Measurements from ENCODE around the gene KCND3.

The KCND3 gene

DNA sequence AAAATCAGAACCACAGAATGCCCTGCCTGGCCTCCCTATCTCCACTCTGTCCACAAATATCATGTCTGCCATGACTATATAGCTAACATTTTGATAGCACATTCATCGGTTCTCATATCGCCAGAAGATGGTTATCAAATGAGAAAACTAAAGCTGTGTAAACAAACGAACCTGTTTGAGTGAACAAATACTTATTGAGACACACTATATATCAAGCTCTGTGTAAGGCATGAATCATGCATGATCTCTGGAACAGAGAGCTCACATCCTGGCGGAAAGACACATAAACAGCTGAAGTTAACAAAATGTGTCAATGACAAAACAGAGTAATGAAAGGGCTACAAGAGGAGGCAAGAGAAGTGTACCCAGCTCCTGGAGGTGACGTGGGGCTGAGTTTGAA, 13.1 kb downstream of the KCND3 start:
- Histone ChIP-seq H3K18ac (ENCODE audit: low read length) (no peak overlapping the region), H2BK15ac (ENCODE audit: low read length) (no peak overlapping the region), H3K36me3 (replicated peaks in 1 of 2; ENCODE audit: control insufficient read depth in 2 of 2, insufficient read depth in 2 of 2, low read length in 2 of 2) (no peaks in the 10 kb centered on the region), H3K9ac (ENCODE audit: low read depth, low read length, poor library complexity) (no peak overlapping the region), H2BK5ac (ENCODE audit: low read length) (no peak overlapping the region), H2AFZ (ENCODE audit: low read length) (no peak overlapping the region), H4K8ac (ENCODE audit: low read depth, low read length) (no peak overlapping the region), H3K79me1 (ENCODE audit: low read depth, low read length) (no peaks in the 10 kb centered on the region), H3K9me3 (replicated peaks in 1 of 2; ENCODE audit: control insufficient read depth in 2 of 2, insufficient read depth in 1 of 2, low read depth in 1 of 2, low read length in 2 of 2) (no peaks in the 10 kb centered on the region), H3K4me3 (ENCODE audit: low read length in 2 of 2) (no peak overlapping the region), H3K4me2 (ENCODE audit: insufficient read depth, low read length, poor library complexity, severe bottlenecking) (no peak overlapping the region), H3K4me1 (ENCODE audit: control insufficient read depth in 2 of 2, insufficient read depth in 1 of 2, low read depth in 1 of 2, low read length in 2 of 2) (no peaks in the 10 kb centered on the region), H3K27ac (replicated peaks; ENCODE audit: low read length) (no peak overlapping the region), H3K4ac (ENCODE audit: low read length) (no peak overlapping the region), H3K23ac (ENCODE audit: low read depth, low read length, poor library complexity) (no peak overlapping the region), H2AK5ac (ENCODE audit: low read depth, low read length) (no peak overlapping the region), H3K27me3 (ENCODE audit: control insufficient read depth in 3 of 3, insufficient read depth in 3 of 3, low read depth in 1 of 3, low read length in 3 of 3) (peaks cover 0 to 11% (median 0%) of the 10 kb centered on the region in 3 experiments), H4K91ac (ENCODE audit: low read depth, low read length, poor library complexity) (no peak overlapping the region), H2BK12ac (ENCODE audit: low read length) (no peak overlapping the region), H3K14ac (ENCODE audit: low read length) (no peak overlapping the region), H2BK120ac (ENCODE audit: low read depth, low read length) (no peak overlapping the region)
- DNase-seq (ENCODE audit: low spot score), result no peak
- WGBS, 2 donors (ENCODE audit: extremely low coverage in 2 of 2, insufficient read length in 2 of 2, insufficient replicate concordance in 1 of 2), result no CpG with 5 or more reads among the region's 5 CpGs

DNA sequence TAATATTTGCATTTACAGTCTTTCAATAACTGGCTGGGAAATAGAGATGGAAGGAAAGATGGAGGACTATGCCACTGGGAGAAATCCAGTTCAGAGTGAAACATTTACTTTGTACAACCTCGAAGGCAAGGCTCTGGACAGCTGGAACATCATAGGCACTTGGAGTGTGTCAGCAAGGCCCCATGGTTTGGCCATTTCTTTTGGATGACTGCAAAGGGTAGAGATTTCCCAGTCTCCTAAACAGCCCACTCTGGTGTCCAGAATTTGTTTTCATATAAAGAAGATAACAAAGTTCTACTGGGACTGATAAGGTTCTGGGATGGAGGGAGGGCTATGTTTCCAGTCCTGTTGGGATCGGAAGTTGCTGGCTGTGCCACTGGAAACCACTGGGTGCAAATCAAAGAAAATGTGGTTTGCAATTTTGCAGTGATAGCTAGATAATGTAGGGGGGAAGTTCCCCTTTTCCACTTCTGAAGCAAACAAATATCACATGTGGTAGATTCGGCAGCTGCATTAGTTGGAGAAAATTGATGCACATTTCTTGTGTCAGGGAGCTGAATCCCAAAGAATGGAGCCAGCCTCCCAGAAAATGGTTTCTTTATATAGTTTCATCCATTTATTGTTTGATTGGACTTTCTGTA, 16.2 kb downstream of the KCND3 start:
- no peak overlapping the region for H2BK120ac ChIP-seq (ENCODE audit: low read depth, low read length)
- no peak overlapping the region for H2BK12ac ChIP-seq (ENCODE audit: low read length)
- no peaks in the 10 kb centered on the region for H3K9me3 ChIP-seq (replicated peaks in 1 of 2; ENCODE audit: control insufficient read depth in 2 of 2, insufficient read depth in 1 of 2, low read depth in 1 of 2, low read length in 2 of 2)
- H3K79me1 ChIP-seq (ENCODE audit: low read depth, low read length), result no peaks in the 10 kb centered on the region
- H4K8ac ChIP-seq (ENCODE audit: low read depth, low read length), result no peak overlapping the region
- no peak overlapping the region for H3K18ac ChIP-seq (ENCODE audit: low read length)
- DNase-seq (ENCODE audit: low spot score), result no peak
- peaks cover 0 to 6% (median 0%) of the 10 kb centered on the region in 3 experiments for H3K27me3 ChIP-seq (ENCODE audit: control insufficient read depth in 3 of 3, insufficient read depth in 3 of 3, low read depth in 1 of 3, low read length in 3 of 3)
- no peak overlapping the region for H2BK15ac ChIP-seq (ENCODE audit: low read length)
- no peak overlapping the region for H3K27ac ChIP-seq (replicated peaks; ENCODE audit: low read length)
- H2BK5ac ChIP-seq (ENCODE audit: low read length), result no peak overlapping the region
- no peak overlapping the region for H3K4me3 ChIP-seq (ENCODE audit: low read length in 2 of 2)
- H4K91ac ChIP-seq (ENCODE audit: low read depth, low read length, poor library complexity), result no peak overlapping the region
- H3K36me3 ChIP-seq (replicated peaks in 1 of 2; ENCODE audit: control insufficient read depth in 2 of 2, insufficient read depth in 2 of 2, low read length in 2 of 2), result no peaks in the 10 kb centered on the region
- no peak overlapping the region for H2AK5ac ChIP-seq (ENCODE audit: low read depth, low read length)
- no peak overlapping the region for H3K23ac ChIP-seq (ENCODE audit: low read depth, low read length, poor library complexity)
- no peak overlapping the region for H2AFZ ChIP-seq (ENCODE audit: low read length)
- no CpG with 5 or more reads among the region's 3 CpGs for WGBS, 2 donors (ENCODE audit: extremely low coverage in 2 of 2, insufficient read length in 2 of 2, insufficient replicate concordance in 1 of 2)
- no peak overlapping the region for H3K4me2 ChIP-seq (ENCODE audit: insufficient read depth, low read length, poor library complexity, severe bottlenecking)
- H3K14ac ChIP-seq (ENCODE audit: low read length), result no peak overlapping the region
- H3K4ac ChIP-seq (ENCODE audit: low read length), result no peak overlapping the region
- no peak overlapping the region for H3K9ac ChIP-seq (ENCODE audit: low read depth, low read length, poor library complexity)
- H3K4me1 ChIP-seq (ENCODE audit: control insufficient read depth in 2 of 2, insufficient read depth in 1 of 2, low read depth in 1 of 2, low read length in 2 of 2), result no peaks in the 10 kb centered on the region

DNA sequence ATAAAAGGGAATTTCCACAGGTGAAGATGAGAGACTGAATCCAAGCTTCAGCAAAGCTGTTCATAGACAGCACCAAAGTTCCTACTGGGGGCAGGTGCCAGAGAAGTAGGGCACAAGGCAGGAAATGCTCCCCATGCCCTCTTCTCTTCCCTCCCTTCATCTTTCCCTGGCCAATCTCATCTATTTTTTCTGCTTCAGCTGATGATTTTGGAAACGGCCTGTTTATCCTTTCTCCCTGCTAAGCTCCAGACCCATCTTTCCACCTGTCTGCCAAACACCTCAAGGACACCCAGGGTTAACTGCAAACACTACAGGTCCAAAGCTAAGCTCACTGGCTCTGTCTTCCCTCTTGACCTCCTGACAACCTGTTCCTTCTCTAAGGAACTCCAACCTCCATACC, 18.1 kb downstream of the KCND3 start:
- no peak overlapping the region for H3K4me3 ChIP-seq (ENCODE audit: low read length in 2 of 2)
- no CpG with 5 or more reads among the region's 1 CpG for whole genome bisulfite sequencing, 2 donors (ENCODE audit: extremely low coverage in 2 of 2, insufficient read length in 2 of 2, insufficient replicate concordance in 1 of 2)
- no peaks in the 10 kb centered on the region for H3K79me1 ChIP-seq (ENCODE audit: low read depth, low read length)
- no peak overlapping the region for H2BK5ac ChIP-seq (ENCODE audit: low read length)
- H4K91ac ChIP-seq (ENCODE audit: low read depth, low read length, poor library complexity), result no peak overlapping the region
- H3K27ac ChIP-seq (replicated peaks; ENCODE audit: low read length), result no peak overlapping the region
- no peak for DNase-seq (ENCODE audit: low spot score)
- H3K23ac ChIP-seq (ENCODE audit: low read depth, low read length, poor library complexity), result no peak overlapping the region
- H3K9me3 ChIP-seq (replicated peaks in 1 of 2; ENCODE audit: control insufficient read depth in 2 of 2, insufficient read depth in 1 of 2, low read depth in 1 of 2, low read length in 2 of 2), result no peaks in the 10 kb centered on the region
- H3K4me1 ChIP-seq (ENCODE audit: control insufficient read depth in 2 of 2, insufficient read depth in 1 of 2, low read depth in 1 of 2, low read length in 2 of 2), result no peaks in the 10 kb centered on the region
- H2BK15ac ChIP-seq (ENCODE audit: low read length), result no peak overlapping the region
- no peak overlapping the region for H3K18ac ChIP-seq (ENCODE audit: low read length)
- H3K27me3 ChIP-seq (ENCODE audit: control insufficient read depth in 3 of 3, insufficient read depth in 3 of 3, low read depth in 1 of 3, low read length in 3 of 3), result peaks cover 0 to 11% (median 2%) of the 10 kb centered on the region in 3 experiments
- H3K36me3 ChIP-seq (replicated peaks in 1 of 2; ENCODE audit: control insufficient read depth in 2 of 2, insufficient read depth in 2 of 2, low read length in 2 of 2), result no peaks in the 10 kb centered on the region
- H3K14ac ChIP-seq (ENCODE audit: low read length), result no peak overlapping the region
- H3K4me2 ChIP-seq (ENCODE audit: insufficient read depth, low read length, poor library complexity, severe bottlenecking), result no peak overlapping the region
- H2AFZ ChIP-seq (ENCODE audit: low read length), result no peak overlapping the region
- no peak overlapping the region for H2BK12ac ChIP-seq (ENCODE audit: low read length)
- H3K4ac ChIP-seq (ENCODE audit: low read length), result no peak overlapping the region
- no peak overlapping the region for H4K8ac ChIP-seq (ENCODE audit: low read depth, low read length)
- no peak overlapping the region for H3K9ac ChIP-seq (ENCODE audit: low read depth, low read length, poor library complexity)
- no peak overlapping the region for H2AK5ac ChIP-seq (ENCODE audit: low read depth, low read length)
- H2BK120ac ChIP-seq (ENCODE audit: low read depth, low read length), result no peak overlapping the region

GRCh38 chr1:111968511-111968910, 21.0 kb downstream of the KCND3 start:
- H2AK5ac ChIP-seq (ENCODE audit: low read depth, low read length), result no peak overlapping the region
- no peak overlapping the region for H3K4me3 ChIP-seq (ENCODE audit: low read length in 2 of 2)
- H3K4me2 ChIP-seq (ENCODE audit: insufficient read depth, low read length, poor library complexity, severe bottlenecking), result no peak overlapping the region
- H2BK15ac ChIP-seq (ENCODE audit: low read length), result no peak overlapping the region
- H4K8ac ChIP-seq (ENCODE audit: low read depth, low read length), result no peak overlapping the region
- WGBS, 2 donors (ENCODE audit: extremely low coverage in 2 of 2, insufficient read length in 2 of 2, insufficient replicate concordance in 1 of 2), result no CpG with 5 or more reads among the region's 4 CpGs
- H3K23ac ChIP-seq (ENCODE audit: low read depth, low read length, poor library complexity), result no peak overlapping the region
- no peak overlapping the region for H4K91ac ChIP-seq (ENCODE audit: low read depth, low read length, poor library complexity)
- H2BK12ac ChIP-seq (ENCODE audit: low read length), result no peak overlapping the region
- no peak overlapping the region for H3K27ac ChIP-seq (replicated peaks; ENCODE audit: low read length)
- H3K9ac ChIP-seq (ENCODE audit: low read depth, low read length, poor library complexity), result no peak overlapping the region
- H3K4ac ChIP-seq (ENCODE audit: low read length), result no peak overlapping the region
- no peak overlapping the region for H3K14ac ChIP-seq (ENCODE audit: low read length)
- H3K18ac ChIP-seq (ENCODE audit: low read length), result no peak overlapping the region
- peaks cover 0 to 7% of the 10 kb centered on the region in 2 donors for H3K4me1 ChIP-seq (ENCODE audit: control insufficient read depth in 2 of 2, insufficient read depth in 1 of 2, low read depth in 1 of 2, low read length in 2 of 2)
- peaks cover 0 to 13% (median 2%) of the 10 kb centered on the region in 3 experiments for H3K27me3 ChIP-seq (ENCODE audit: control insufficient read depth in 3 of 3, insufficient read depth in 3 of 3, low read depth in 1 of 3, low read length in 3 of 3)
- no peak overlapping the region for H2BK5ac ChIP-seq (ENCODE audit: low read length)
- H2AFZ ChIP-seq (ENCODE audit: low read length), result no peak overlapping the region
- H3K79me1 ChIP-seq (ENCODE audit: low read depth, low read length), result no peaks in the 10 kb centered on the region
- H3K9me3 ChIP-seq (replicated peaks in 1 of 2; ENCODE audit: control insufficient read depth in 2 of 2, insufficient read depth in 1 of 2, low read depth in 1 of 2, low read length in 2 of 2), result no peaks in the 10 kb centered on the region
- DNase-seq (ENCODE audit: low spot score), result no peak
- H3K36me3 ChIP-seq (replicated peaks in 1 of 2; ENCODE audit: control insufficient read depth in 2 of 2, insufficient read depth in 2 of 2, low read length in 2 of 2), result no peaks in the 10 kb centered on the region
- no peak overlapping the region for H2BK120ac ChIP-seq (ENCODE audit: low read depth, low read length)

Measured in neuronal stem cell (in vitro differentiated cells).